Activated B cell treated with CpG ODN at 0.5 μM for 24 hours (primary cell): Measurements from ENCODE around the gene SPATA2. TPM values are rescaled to one million over a fixed set of nuclear protein-coding genes. Genes with fewer than 3 reads are reported as not detected.

Experiments used
- ATAC-seq: fragments of 200-7000 bp; cut with Tn5 transposase; one replicate; pipeline ENCODE4 v1.10.0; 2021; ENCODE audit warnings: low read depth, mild to moderate bottlenecking, moderate library complexity
- CTCF ChIA-PET: fragments of 350-600 bp; sonication (Branson Sonifier 250); formaldehyde crosslinking; loops from one replicate; lab custom pipeline; 2021; ENCODE audit warnings: antibody characterized with exemption; lab: Charles Lee
- POLR2A ChIA-PET: fragments of 350-600 bp; sonication (Branson Sonifier 250); formaldehyde crosslinking; loops from one replicate; lab custom pipeline; 2021; ENCODE audit warnings: antibody characterized with exemption; lab: Charles Lee
- DNase-seq: peaks from one replicate; pipeline ENCODE4 v3.0.0; 2022
- H3K27ac Mint-ChIP-seq: one replicate; pipeline ENCODE4 v1.8.0; 2020; ENCODE audit warnings: mixed read lengths
- H3K27me3 Mint-ChIP-seq: one replicate; pipeline ENCODE4 v1.8.0; 2021; ENCODE audit warnings: mixed read lengths
- H3K36me3 Mint-ChIP-seq: one replicate; pipeline ENCODE4 v1.8.0; 2021; ENCODE audit warnings: low read depth, mixed read lengths
- H3K4me1 Mint-ChIP-seq: one replicate; pipeline ENCODE4 v1.8.0; 2021; ENCODE audit warnings: mixed read lengths
- H3K4me3 Mint-ChIP-seq: one replicate; pipeline ENCODE4 v1.8.0; 2020; ENCODE audit warnings: mild to moderate bottlenecking, mixed read lengths
- H3K9me3 Mint-ChIP-seq: one replicate; pipeline ENCODE4 v1.8.0; 2020; ENCODE audit warnings: mixed read lengths
- CTCF ChIP-seq: fragments of 200-600 bp; IDR thresholded peaks from one replicate; pipeline ENCODE4 v1.8.0; 2022; ENCODE audit warnings: antibody characterized with exemption, mild to moderate bottlenecking
- intact Hi-C: fragments of 100-400 bp; cut with micrococcal nuclease; formaldehyde crosslinking; loops from one replicate; pipeline ENCODE4 v1.15.1; 2024
- total RNA-seq: library from RNA; stranded (reverse); gene quantifications from 2 replicates; pipeline ENCODE4 v1.2.3, GENCODE V29; 2022

SPATA2 gene
- total RNA-seq, 1 donor from 2014 or later: 9.4 TPM

DNA sequence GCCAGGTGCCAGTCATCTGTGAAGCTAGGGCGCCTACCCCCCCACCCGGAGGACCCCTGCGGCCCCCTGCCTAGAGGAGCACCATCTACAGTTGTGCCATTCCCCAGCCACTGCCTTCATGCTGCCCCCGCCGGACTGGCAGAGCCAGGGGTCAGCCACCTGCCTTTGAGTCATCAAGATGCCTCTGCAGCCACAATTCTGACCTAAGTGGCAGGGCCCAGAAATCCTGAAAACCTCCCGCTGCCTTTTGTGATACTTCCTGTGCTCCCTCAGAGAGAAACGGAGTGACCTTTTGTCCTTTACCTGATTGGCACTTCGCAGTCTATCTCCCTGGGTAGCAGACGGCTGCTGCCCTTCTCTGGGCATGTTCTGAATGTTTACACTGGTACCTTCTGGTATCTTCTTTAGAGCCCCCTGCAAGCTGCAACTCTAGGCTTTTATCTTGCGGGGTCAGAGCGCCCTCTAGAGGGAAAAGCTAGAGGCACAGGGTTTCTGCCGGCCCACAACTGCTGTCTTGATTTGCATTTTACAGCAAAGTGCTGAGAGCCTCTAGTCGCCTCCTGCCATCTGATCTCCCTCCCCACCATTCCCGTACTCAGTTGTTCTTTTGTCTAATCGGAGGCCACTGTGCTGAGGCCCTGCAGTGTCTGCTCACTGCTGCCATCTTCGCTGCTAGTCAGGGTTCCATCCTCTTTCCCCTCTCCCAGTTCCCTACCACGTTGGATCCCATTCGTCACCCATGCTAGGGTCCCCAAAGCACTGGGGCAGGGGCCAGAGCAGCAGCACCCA, 26.9 kb downstream of the SPATA2 start:
- Mint-ChIP-seq H3K4me1 (peaks cover 9% of the 10 kb centered on the region), H3K4me3 (no peak overlapping the region), H3K36me3 (peaks cover 76% of the 10 kb centered on the region), H3K27ac (peak overlapping the region; percentile 46), H3K27me3 (no peaks in the 10 kb centered on the region), H3K9me3 (no peaks in the 10 kb centered on the region)
- intact Hi-C loops: loop anchor here (1.0 to 2.0 kb wide), 4 partner anchors 42 to 554 kb away; no protein-coding TSS in a partner anchor
- POLR2A ChIA-PET: interaction anchor here (1.1 kb wide), 1 partner anchor 278 kb away, joined by 4 read pairs; no protein-coding TSS in a partner anchor
- no peak for TF ChIP-seq CTCF
- ATAC-seq: peak; percentile 69
- peak; percentile 54 for DNase-seq
- CTCF ChIA-PET: interaction anchor here (0.7 to 4.3 kb wide), 10 partner anchors 9 to 555 kb away, joined by 3 to 15 read pairs (median 3); no protein-coding TSS in a partner anchor

DNA sequence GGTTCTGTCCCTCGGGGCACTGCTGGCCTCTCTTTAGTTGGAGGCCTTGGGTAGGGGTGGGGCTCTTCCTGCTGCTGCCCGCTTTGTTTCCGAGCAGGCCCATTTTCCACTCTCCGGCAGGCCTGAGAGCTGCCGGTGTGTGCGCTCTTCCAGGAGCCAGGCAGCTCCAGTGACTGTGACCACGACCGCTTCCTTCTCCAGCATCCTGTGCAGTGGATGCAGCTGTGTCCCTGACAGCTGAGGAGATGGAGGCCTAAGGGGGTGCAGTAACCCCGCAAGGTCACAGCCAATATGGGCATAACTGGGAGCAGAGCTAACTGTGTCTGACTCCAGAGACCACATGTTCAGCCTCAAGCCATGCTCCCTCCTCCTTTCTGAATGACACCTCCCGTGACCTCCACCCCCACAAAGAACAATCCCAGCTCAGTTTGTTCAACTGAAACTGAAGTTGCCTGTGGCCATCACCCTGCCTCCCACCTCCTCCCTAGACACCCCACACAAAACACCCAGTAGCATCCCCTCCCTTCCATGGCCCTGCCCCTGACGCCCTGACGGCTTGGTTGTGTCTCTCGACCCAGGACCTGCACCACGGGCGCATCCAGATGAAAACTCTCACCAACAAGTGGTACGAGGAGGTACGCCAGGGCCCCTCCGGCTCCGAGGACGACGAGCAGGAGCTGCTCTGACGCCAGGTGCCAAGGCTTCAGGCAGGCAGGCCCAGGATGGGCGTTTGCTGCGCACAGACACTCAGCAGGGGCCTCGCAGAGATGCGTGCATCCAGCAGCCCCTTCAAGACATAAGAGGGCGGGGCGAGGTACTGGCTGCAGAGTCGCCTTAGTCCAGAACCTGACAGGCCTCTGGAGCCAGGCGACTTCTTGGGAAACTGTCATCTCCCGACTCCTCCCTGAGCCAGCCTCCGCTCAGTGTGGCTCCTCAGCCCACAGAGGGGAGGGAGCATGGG, 27.8 kb downstream of the SPATA2 start:
- TF ChIP-seq CTCF: no peak
- POLR2A ChIA-PET: no interaction called here
- Mint-ChIP-seq H3K27ac (no peak overlapping the region), H3K36me3 (peaks cover 84% of the 10 kb centered on the region), H3K27me3 (no peaks in the 10 kb centered on the region), H3K4me1 (peaks cover 6% of the 10 kb centered on the region), H3K9me3 (no peaks in the 10 kb centered on the region), H3K4me3 (no peak overlapping the region)
- no peak for ATAC-seq
- intact Hi-C loops: loop anchor here (1.0 to 2.0 kb wide), 4 partner anchors 41 to 553 kb away; no protein-coding TSS in a partner anchor
- CTCF ChIA-PET: interaction anchor here (0.7 to 4.3 kb wide), 16 partner anchors 10 to 554 kb away, joined by 3 to 15 read pairs (median 4); no protein-coding TSS in a partner anchor
- no peak for DNase-seq

DNA sequence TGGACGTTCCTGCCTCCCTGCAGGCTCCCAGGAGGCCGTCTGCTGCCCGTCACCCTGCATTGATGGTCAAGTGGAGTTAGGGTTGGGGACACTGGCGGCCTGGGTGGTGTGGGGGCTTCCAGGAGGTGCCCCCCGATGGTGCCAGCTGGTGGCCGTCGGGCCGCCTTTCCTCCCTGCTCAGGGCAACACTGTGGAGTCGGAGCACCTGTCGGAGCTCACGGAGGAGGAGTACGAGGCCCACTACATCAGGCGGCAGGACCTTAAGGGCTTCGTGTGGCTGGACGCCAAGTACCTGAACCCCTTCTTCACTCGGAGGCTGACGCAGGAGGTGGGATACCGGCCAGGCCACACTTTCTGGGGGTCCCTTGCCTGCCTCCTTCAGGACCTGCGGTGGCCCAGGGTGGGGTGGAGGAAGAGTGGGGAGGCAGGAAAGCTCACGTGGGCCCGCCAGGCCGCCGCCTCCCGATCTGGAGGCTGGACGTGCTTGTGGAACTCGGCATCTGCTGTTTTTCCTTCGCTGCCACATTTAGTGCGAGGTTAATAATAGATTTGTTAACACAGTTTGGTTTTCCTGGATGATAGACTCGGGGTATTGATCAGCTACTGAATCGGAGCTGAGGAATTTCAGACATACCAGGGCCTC, 28.6 kb downstream of the SPATA2 start:
- peaks cover 6% of the 10 kb centered on the region for H3K4me1 Mint-ChIP-seq
- H3K27ac Mint-ChIP-seq: no peak overlapping the region
- ATAC-seq (no peak), DNase-seq (no peak)
- no peaks in the 10 kb centered on the region for H3K9me3 Mint-ChIP-seq
- intact Hi-C loops: no loop called here
- H3K4me3 Mint-ChIP-seq: no peak overlapping the region
- CTCF ChIA-PET: interaction anchor here (0.6 to 4.3 kb wide), 8 partner anchors 9 to 345 kb away, joined by 3 to 15 read pairs (median 4); no protein-coding TSS in a partner anchor
- TF ChIP-seq CTCF: no peak
- POLR2A ChIA-PET: interaction anchor here (0.6 kb wide), 1 partner anchor 42 kb away, joined by 3 read pairs; no protein-coding TSS in a partner anchor
- H3K36me3 Mint-ChIP-seq: peaks cover 88% of the 10 kb centered on the region
- H3K27me3 Mint-ChIP-seq: no peaks in the 10 kb centered on the region

DNA sequence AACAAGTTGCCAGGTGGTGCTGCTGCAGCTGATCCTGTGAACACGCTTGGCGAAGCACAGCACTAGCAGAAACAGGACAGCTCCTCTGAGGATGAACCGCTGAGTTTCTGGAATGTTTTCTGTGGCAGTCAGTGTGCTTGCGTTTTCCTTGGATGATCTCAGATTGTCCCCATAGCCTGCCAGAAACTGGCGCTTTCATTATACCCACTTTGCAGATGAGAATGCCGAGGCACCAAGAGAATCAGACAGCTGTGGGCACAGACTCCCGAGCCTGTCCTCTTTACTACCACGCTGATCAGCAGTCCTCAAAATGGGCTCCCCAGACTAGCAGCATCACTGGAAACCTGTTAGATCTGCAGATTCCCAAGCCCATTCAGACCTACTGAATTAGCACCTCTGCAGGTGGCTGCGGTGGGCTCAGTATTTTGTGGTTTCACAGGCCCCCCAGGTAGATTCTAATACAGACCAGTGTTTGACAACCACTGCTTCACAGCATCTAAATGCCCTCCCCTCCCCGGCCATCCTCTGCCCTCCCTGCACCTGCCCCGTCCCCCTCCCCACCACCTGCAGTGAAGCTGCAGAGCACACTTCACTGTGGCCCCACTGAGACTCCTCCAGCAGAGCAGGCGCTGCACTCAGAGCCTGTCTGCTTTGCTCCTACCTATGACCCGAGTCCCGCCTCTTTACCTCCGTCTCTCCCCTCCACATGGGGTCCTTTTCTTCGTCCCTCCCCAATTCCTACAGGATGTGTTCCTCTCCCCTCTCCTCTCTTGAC, 29.6 kb downstream of the SPATA2 start:
- no peaks in the 10 kb centered on the region for H3K9me3 Mint-ChIP-seq
- POLR2A ChIA-PET: interaction anchor here (0.6 kb wide), 1 partner anchor 41 kb away, joined by 3 read pairs; no protein-coding TSS in a partner anchor
- H3K4me1 Mint-ChIP-seq: peaks cover 6% of the 10 kb centered on the region
- no peak for TF ChIP-seq CTCF
- CTCF ChIA-PET: interaction anchor here (0.6 to 4.3 kb wide), 4 partner anchors 40 to 344 kb away, joined by 3 to 15 read pairs (median 6); no protein-coding TSS in a partner anchor
- no peak overlapping the region for H3K27ac Mint-ChIP-seq
- ATAC-seq (no peak), DNase-seq (no peak)
- H3K27me3 Mint-ChIP-seq: no peaks in the 10 kb centered on the region
- intact Hi-C loops: no loop called here
- H3K36me3 Mint-ChIP-seq: peaks cover 90% of the 10 kb centered on the region
- no peak overlapping the region for H3K4me3 Mint-ChIP-seq
